GM11168 (cell line): Measurements from ENCODE around the gene TRAF6.

ENCODE experiments used
- in situ Hi-C: fragments of 300-500 bp; cut with MboI; formaldehyde crosslinking; loops from one replicate; pipeline ENCODE4 v1.12.0; 2022; ENCODE audit warnings: low sequenced_read_pairs; ENCODE audit not compliant: unreplicated experiment

Gene TRAF6

DNA sequence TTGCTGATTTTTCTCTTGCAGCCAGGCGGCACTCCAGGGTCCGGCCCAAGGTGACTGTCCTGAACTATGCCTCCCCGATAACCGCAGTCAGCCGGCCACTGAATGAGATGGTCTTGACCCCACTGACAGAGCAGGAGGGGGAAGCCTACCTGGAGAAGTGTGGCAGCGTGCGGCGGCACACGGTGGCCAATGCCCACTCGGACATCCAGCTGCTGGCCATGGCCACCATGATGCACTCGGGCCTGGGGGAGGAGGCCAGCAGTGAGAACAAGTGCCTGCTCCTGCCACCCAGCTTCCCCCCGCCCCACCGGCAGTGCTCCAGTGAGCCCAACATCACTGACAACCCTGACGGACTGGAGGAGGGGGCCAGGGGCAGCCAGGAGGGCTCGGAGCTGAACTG, 47.8 kb downstream of the TRAF6 start:
- in situ Hi-C loops, result no loop called here

DNA sequence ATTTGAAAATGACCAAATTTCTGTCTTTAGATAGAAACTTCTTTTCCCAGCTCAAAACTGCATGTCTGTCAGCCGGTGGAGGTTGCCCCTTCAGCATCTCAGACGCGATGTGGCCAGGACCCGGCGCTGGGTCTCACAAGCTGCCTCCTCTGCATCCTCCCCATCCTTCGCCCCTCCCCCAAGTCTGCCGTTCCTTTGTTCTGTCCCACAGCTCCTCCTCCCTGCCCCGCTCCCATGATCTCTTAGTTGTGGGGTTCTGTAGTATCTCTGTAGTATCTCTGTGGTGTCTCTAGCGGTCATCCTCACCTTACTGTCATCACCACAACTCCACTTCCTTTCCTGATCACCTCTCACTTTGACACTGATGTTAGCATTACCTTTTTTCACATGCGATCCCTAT, 49.9 kb downstream of the TRAF6 start:
- in situ Hi-C loops, result no loop called here

DNA sequence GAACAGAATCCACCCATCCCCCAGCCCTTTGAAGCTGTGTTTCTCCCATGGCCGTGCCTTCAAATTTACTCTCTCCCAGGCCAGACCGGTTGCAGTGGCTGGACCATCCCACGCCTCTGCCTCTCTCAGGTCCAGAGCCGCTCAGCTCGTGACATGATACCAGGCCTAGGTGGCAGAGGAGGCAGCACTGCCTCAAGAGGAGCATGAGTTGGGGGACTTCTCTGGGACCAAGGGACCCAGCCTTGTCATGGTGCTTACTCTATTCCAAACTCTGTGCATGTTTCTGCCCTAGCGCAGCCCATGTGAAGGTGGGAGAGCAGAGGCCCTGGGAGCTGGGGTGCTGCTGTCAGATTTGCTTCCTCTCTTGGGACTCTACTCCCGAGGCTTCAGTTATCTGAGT, 51.0 kb downstream of the TRAF6 start:
- in situ Hi-C loops, result no loop called here

DNA sequence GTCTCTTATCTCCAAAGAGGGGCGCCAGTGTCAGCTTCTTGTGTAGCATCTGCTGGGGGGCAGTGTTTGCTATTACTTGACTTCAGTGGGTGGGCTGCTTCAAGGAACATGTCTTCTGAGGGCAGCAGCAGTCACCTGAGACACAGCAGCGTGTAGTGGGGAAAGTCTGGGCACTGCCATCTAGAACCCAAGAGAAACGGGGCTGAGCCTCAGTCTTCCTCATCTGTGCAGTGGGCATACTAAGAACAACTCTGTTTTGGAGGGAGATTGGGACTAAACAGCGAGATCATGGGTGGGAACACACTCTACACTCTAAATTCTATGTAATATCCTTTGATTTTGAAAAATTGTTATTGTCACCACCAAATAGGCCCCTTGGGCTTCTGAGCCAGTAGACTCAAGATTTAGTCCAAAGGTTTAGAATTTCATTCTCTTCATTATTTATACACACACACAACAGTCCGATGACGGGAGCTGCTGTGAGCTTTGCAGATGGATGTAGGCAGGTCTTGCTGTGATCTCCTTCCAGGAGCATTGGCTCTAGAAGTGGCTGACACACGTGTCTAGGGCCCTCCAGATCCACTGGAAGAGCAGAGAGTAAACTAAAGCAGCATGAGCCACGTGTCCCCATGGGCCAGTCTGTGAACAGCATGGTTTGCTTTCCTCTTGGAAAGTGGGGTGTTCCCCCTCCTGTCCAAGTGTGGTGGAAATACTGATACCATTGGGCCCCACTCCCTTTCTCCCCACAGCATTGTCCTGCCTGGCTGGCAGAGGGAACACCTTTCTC, 51.8 kb downstream of the TRAF6 start:
- in situ Hi-C loops, result no loop called here

GRCh38 chr11:36456156-36456555, 53.9 kb downstream of the TRAF6 start:
- in situ Hi-C loops, result no loop called here

GRCh38 chr11:36455658-36456111, 54.4 kb downstream of the TRAF6 start:
- in situ Hi-C loops, result no loop called here

GRCh38 chr11:36454941-36455631, 55.0 kb downstream of the TRAF6 start:
- in situ Hi-C loops, result no loop called here

GRCh38 chr11:36454551-36454940, 55.5 kb downstream of the TRAF6 start:
- in situ Hi-C loops, result no loop called here

DNA sequence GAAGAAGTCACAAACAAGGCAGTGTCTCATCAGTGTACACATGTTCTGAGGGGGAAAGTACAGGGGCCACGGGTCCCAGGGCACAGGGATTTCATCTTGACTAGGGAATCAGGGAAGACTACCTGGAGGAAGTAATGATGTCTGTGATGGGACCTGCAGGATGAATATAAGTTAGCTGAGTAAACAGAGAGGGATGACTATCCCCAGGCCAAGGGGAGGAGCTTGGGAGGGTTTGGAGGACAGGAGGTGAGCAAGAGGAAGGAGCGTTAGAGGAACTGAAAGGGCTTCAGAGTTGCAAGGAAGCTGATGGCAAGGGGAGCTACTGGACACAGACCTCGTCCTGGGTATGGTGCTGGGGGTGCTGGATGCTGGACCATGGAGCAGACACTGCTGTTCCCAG, 56.4 kb downstream of the TRAF6 start:
- in situ Hi-C loops, result no loop called here

- in situ Hi-C loops, result no loop called here
Observed at GRCh38 chr11:36452961-36453360, 57.1 kb downstream of the TRAF6 start.

DNA sequence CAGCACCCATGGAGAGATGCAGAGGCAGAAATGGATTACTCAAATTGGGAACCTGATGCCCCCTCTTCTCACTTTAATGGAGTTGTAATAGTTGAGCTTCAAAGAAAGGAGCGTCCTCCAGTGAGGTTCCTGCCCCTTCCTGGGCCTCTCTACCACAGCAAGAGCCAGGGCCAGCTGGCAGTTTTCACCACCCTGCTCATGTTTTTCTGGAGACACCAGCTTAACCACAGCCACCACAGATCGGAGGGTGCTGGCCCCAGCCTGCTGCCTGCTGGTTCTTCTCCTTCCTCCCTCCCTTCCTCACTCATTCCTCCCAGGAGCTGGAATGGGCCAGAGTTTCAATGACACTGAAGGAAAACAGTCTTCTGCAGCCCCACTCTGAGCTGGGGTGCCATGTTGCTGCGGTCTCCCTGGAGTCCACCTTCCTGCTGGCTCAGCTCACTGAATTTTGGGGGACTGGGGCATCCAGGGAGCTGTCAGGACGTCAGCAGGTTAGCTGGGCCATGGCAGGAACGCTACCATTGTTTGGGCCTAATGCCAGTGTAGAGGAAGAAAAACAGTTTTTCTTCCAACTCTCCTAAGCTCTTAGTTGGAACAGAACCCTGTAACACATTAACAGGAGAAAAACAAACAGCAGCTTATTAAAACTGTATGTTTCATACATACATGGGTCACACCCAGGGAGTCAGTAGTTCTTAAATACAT, 57.7 kb downstream of the TRAF6 start:
- in situ Hi-C loops, result no loop called here

DNA sequence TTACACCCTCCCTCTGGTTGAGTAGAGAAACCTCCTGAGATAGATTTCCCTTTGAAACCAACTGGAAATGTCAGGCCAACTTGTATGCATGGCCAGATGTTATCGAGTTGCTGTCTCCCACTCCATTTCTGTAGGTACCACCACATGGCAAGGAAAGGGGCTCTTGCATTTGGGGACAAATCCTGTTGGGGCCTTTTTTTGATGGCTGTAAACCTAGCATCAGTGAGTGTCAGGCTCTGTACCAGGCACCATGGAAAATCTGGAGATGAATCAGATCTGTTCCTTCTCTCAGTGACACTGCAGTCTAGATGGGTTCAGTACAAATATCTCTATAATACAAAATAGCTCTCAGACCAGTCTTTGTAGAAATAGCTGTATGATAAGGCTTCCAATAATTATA, 58.4 kb downstream of the TRAF6 start:
- in situ Hi-C loops, result no loop called here

- in situ Hi-C loops, result no loop called here
Observed at GRCh38 chr11:36451045-36451444, 59.0 kb downstream of the TRAF6 start.

DNA sequence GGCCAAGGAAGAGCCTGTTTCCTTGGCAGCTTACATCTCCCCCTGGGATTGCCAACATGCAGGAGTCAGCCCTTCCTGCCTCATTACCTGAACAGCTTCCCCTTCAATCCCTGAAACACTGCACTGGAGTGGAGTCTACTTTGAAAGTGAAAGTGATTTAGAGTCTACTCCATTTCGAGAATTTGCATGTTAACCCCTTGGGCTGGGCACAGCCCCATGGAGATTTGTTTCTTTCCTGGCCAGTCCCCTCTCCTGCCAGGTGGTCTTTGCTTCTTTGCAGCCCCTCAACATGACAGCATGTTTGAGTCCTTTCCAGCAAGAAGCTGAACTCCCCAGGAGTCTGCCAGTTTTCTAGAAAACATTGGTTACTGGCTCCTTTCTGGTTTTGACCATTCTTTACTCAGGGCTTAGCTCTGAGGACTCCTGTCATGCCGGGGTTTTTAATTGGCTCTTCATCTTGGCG, 59.9 kb downstream of the TRAF6 start:
- in situ Hi-C loops, result no loop called here

GRCh38 chr11:36449561-36450096, 60.4 kb downstream of the TRAF6 start:
- in situ Hi-C loops, result no loop called here

DNA sequence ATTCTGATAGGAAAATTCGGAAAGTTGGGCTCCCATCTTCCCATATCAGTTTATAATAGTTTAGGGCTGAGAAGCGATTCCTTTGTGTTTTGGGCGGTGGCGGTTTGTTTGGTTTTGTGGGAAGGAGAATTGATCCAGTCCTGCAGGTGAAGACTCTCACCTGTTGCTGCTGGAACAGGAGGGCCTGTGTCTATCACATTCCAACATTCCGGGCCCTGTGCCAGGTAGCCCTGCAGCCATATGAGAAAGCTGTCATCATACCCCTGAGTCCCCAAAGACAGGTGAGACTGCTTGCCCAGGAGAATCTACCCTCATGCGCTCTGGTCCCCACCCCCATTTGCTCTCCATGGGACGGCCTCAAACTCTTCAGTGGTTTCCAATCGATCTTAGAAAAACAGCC, 62.1 kb downstream of the TRAF6 start:
- in situ Hi-C loops, result no loop called here

DNA sequence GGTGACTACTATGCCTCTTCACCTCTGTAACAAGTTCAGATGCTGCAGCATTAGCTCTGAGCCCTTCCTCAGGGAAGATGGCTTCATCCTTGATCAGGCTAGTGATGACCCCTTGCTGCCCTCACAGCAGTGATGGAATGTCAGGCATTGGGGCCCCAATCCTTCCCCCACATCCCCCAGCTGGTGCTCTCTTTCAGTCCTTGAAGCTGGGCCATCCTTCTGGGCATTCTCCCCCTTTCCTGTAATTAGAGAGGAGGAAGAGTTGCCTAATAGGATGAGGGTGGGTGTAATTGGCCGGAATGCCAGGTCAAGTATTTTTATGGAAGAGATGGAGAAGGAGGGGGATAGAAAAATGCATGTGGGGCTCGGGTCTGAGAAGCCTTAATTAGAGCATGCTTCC, 62.6 kb downstream of the TRAF6 start:
- in situ Hi-C loops, result no loop called here

- in situ Hi-C loops, result no loop called here
Observed at GRCh38 chr11:36446135-36446534, 63.9 kb downstream of the TRAF6 start.

GRCh38 chr11:36443661-36444060, 66.4 kb downstream of the TRAF6 start:
- in situ Hi-C loops, result no loop called here

- in situ Hi-C loops, result no loop called here
Observed at GRCh38 chr11:36441610-36442208, 68.4 kb downstream of the TRAF6 start.
